ENCODE results near the gene KIF14.
"Not testable (repeated sequence)": the region's sequence is repeated elsewhere in the genome, so short reads cannot be mapped to it uniquely, and the experiment has no call there.

Gene KIF14

DNA sequence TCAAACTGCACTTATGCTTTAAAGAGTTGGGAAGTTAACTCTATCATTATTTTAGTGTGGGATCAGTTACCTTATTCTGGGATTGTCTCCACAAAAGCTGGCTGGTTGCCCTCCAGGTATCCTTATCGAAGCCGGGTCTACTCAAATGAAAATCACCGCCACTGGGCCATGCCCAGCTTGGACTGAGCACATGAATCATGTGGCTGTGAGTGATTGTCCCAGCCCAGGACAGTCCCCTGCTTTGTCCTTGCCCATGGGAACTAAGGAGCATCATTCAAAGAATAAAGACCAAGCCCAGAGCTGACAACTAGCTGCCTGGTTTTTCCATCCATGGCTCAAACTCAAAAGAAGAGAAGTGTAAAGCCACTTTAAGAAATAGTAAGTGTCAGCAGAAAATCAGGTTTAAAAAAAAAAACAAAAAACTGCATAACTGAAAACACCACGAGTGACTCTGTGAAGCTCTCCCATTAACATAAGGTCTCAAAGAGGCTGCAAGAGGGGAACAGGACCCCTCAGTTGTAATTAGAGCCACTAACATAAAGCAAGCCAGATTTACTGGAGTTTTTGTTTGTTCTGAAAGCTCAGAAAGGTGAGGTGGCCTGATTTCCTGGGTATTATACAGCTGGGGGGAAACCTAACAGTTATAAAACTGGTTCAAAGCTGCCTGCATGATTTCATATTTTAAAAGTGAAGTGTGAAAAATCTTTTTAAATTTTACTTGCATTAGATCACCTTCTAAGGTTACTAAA is 91.5 kb downstream of the KIF14 start:
- ChIA-PET POLR2A (no interaction called here), CTCF (interaction anchor here (0.9 to 2.3 kb wide), 4 partner anchors 15 to 27 kb away, joined by 3 to 7 read pairs (median 3); no protein-coding TSS in a partner anchor)
- TF ChIP-seq, protein P1, sequence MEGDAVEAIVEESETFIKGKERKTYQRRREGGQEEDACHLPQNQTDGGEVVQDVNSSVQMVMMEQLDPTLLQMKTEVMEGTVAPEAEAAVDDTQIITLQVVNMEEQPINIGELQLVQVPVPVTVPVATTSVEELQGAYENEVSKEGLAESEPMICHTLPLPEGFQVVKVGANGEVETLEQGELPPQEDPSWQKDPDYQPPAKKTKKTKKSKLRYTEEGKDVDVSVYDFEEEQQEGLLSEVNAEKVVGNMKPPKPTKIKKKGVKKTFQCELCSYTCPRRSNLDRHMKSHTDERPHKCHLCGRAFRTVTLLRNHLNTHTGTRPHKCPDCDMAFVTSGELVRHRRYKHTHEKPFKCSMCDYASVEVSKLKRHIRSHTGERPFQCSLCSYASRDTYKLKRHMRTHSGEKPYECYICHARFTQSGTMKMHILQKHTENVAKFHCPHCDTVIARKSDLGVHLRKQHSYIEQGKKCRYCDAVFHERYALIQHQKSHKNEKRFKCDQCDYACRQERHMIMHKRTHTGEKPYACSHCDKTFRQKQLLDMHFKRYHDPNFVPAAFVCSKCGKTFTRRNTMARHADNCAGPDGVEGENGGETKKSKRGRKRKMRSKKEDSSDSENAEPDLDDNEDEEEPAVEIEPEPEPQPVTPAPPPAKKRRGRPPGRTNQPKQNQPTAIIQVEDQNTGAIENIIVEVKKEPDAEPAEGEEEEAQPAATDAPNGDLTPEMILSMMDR (IDR thresholded peaks at IDR 0.05; ENCODE audit: control extremely low read depth, extremely low read depth, low read depth, missing control alignments) = no peak
- no peak for DNase-seq (ENCODE audit: extremely low spot score)

DNA sequence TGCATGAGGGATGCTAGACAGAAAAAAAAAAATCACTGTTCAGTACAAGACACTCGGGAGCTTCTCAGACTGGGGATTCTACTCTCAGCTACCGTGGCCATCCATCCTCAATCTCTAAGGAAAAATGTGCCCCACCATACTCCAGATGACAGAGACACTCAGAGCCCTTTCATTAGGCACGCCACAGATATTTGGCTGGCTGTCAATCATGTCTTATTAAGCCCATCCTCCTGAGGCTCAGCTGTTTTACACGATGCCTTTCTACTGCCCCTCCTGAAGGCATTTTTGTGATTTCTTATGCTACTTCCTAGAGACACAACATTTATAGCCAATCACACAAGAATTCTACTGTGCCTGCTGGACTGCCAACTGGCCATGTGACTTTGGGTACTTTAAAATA is 92.9 kb downstream of the KIF14 start:
- TF ChIP-seq, protein P1 (IDR thresholded peaks at IDR 0.05; ENCODE audit: control extremely low read depth, extremely low read depth, low read depth, missing control alignments) = no peak
- CTCF ChIA-PET = interaction anchor here (1.3 to 1.8 kb wide), 3 partner anchors 9 to 31 kb away, joined by 4 to 8 read pairs (median 5); no protein-coding TSS in a partner anchor
- POLR2A ChIA-PET = interaction anchor here (0.7 kb wide), 1 partner anchor 34 kb away, joined by 3 read pairs; no protein-coding TSS in a partner anchor
- no peak for DNase-seq (ENCODE audit: extremely low spot score)

DNA sequence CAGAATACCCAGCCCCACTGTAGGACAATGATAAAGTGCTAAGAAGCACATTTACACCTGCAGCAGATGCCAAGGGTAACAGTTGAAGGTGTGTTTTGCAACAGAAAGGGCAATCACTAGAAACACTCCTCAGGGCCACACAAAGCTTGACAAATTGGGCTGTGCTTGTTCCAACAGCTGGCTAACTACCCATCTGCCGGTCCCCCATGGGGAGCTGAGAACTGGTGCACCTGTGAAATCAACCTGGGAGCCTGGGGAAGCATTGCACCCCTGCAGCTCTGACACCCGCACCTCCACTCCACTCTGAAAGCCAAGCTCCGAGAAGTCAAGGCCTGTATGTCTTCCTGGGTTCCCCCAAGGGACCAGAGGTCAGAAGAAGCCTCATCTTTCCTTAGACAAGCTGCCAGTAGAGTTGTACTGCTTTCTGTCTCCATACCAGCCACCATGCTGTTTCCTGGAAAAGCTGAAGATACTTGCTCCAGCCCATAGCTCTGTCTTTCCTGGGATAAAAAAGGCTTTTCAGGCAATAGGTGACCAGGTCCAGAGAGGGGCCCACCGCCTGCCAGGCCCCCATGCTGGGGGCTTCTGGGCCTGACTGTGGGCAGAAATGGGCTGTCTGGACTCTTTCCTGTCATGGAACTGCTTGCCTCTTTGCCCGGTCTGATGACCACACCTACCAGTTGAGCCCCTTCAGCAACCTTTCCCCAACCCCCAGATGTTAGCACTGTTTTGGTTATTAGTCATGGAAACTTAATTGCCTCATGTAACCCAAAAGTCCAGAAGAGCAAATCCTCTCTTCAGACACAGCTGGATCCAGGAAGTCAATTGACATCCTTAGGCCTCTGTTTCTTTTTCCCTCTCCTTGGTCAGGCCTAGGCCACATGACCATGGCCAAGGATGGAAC is 93.6 kb downstream of the KIF14 start:
- ChIA-PET CTCF (interaction anchor here (0.9 to 1.8 kb wide), 5 partner anchors 9 to 842 kb away, joined by 3 to 8 read pairs (median 4); no protein-coding TSS in a partner anchor), POLR2A (interaction anchor here (0.7 kb wide), 1 partner anchor 33 kb away, joined by 3 read pairs; no protein-coding TSS in a partner anchor)
- TF ChIP-seq, protein P1 (IDR thresholded peaks at IDR 0.05; ENCODE audit: control extremely low read depth, extremely low read depth, low read depth, missing control alignments) = no peak
- DNase-seq (ENCODE audit: extremely low spot score) = peak; percentile 28

DNA sequence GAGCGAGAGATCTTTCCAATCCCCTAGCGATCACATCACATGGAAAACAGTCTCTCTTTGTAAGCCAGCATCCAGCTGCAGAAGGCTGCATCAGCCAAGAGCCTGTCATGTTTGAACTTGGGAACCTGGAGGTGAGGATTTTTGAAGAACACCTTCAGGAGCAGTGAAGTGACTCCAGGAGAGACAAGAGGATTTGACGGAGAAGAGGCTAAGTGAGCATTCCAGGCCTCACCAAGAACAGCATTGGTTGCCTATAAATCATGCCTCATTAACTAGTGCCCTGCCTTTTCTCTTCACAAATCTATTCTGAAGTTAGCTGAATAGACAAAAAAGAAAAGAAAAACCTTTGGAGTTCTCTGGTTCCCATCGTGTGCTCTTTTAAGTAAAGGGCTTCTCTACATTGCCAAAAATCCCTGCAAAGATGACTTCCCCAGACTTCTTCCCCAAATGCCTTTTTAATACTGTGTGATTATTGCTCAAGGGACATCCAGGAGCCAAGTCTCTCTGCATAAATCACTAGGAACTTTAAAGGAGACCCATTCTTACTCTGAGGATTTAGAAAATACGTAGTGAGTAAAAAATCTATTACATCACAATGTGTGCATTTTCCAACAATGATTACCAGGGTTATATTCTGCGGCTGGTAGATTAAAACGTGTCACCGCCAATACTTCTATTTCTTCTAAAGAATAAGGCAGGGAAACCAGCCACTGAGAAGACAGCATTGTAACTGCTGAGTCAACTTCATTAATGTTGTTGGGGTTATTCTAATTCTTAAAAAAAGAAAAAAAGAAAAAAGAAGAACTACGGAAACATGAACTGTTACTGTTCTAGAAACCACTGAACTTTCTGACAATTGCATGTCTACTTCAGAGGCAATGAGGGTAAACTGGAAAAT is 95.2 kb downstream of the KIF14 start:
- CTCF ChIA-PET = no interaction called here
- POLR2A ChIA-PET = no interaction called here
- TF ChIP-seq, protein P1 (IDR thresholded peaks at IDR 0.05; ENCODE audit: control extremely low read depth, extremely low read depth, low read depth, missing control alignments) = no peak
- no peak for DNase-seq (ENCODE audit: extremely low spot score)

DNA sequence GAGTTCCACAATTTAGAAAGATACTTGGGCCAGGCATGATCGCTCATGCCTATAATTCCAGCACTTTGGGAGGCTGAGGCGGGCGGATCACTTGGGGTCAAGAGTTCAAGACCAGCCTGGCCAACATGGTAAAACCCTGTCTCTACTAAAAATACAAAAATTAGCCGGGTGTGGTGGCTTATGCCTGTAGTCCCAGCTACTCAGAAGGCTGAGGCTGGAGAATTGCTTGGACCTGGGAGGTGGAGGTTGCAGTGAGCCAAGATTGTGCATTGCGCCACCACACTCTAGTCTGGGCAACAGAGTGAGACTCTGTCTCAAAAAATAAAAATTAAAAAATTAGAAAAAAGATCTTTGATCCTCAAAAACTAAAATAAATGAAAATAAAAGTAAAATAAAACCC is 96.0 kb downstream of the KIF14 start:
- POLR2A ChIA-PET = not testable (repeated sequence)

DNA sequence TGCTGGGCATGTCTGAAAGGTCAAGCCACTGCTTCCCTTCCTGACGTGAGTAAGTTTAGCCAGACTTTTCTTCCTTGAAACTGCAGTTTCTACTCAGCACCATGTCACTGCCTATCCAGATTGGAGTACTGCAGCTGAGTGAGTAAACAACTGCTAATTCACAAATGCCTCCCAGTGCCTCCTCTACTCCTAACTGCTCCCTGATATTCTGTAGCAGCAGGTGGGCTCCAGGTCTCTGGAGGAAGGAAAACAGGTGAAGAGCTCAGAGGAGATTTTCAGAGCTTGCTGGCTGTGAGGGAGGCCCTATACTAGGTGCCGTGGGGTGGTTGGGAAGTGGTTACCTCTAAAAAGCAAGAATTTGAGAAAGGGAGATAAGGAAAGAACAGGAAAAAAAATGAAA is 96.5 kb downstream of the KIF14 start:
- ChIA-PET POLR2A (interaction anchor here (0.6 kb wide), 1 partner anchor 249 kb away, joined by 7 read pairs; no protein-coding TSS in a partner anchor), CTCF (interaction anchor here (2.2 kb wide), 1 partner anchor 13 kb away, joined by 10 read pairs; no protein-coding TSS in a partner anchor)
- no peak for DNase-seq (ENCODE audit: extremely low spot score)
- TF ChIP-seq, protein P1 (IDR thresholded peaks at IDR 0.05; ENCODE audit: control extremely low read depth, extremely low read depth, low read depth, missing control alignments) = no peak

More for the DNA sequence above, 96.0 kb downstream of the KIF14 start:
- DNase-seq (ENCODE audit: extremely low spot score); CTCF ChIA-PET: not testable (repeated sequence)
